Hematopoietic multipotent progenitor cell treated with erythropoietin and hydrocortisone succinate and interleukin-3 and kit ligand, for 4 days (in vitro differentiated cells): ENCODE measurements around the gene WNT3.
A peak's percentile ranks its signal among the peaks of the same experiment; 100 is the strongest.
"Not testable (repeated sequence)": the region's sequence is repeated elsewhere in the genome, so short reads cannot be mapped to it uniquely, and the experiment has no call there.

ENCODE experiments used
- DNase-seq: peaks from one replicate; pipeline ENCODE4 v3.0.0-alpha.2; 2015

The WNT3 gene

GRCh38 chr17:46782250-46782953, 36.1 kb downstream of the WNT3 start:
- peak; percentile 52 for DNase-seq

- DNase-seq = no peak
Measured at GRCh38 chr17:46780003-46780373, 38.5 kb downstream of the WNT3 start.

- DNase-seq = peak; percentile 79
Measured at GRCh38 chr17:46777943-46778915, 40.3 kb downstream of the WNT3 start.

- no peak for DNase-seq
Measured at GRCh38 chr17:46776298-46777005, 42.0 kb downstream of the WNT3 start.

- no peak for DNase-seq
Measured at GRCh38 chr17:46774108-46774737, 44.3 kb downstream of the WNT3 start.

GRCh38 chr17:46773676-46774075, 44.8 kb downstream of the WNT3 start:
- DNase-seq = no peak

GRCh38 chr17:46773221-46773605, 45.3 kb downstream of the WNT3 start:
- DNase-seq = peak; percentile 53

- DNase-seq = no peak
Measured at GRCh38 chr17:46772475-46773220, 45.8 kb downstream of the WNT3 start.

- peak; percentile 45 for DNase-seq
Measured at GRCh38 chr17:46771561-46772474, 46.7 kb downstream of the WNT3 start.

GRCh38 chr17:46770818-46771560, 47.5 kb downstream of the WNT3 start:
- peak; percentile 73 for DNase-seq

- DNase-seq = no peak
Measured at GRCh38 chr17:46770439-46770817, 48.1 kb downstream of the WNT3 start.

GRCh38 chr17:46769531-46770438, 48.7 kb downstream of the WNT3 start:
- DNase-seq = peak; percentile 56

GRCh38 chr17:46768896-46769295, 49.6 kb downstream of the WNT3 start:
- not testable (repeated sequence) for DNase-seq

GRCh38 chr17:46768540-46768870, 50.0 kb downstream of the WNT3 start:
- DNase-seq = no peak

GRCh38 chr17:46766493-46767491, 51.7 kb downstream of the WNT3 start:
- no peak for DNase-seq

GRCh38 chr17:46765453-46765852, 53.0 kb downstream of the WNT3 start:
- no peak for DNase-seq

GRCh38 chr17:46764709-46765401, 53.6 kb downstream of the WNT3 start:
- DNase-seq = no peak
